ENCODE measurements around the gene MIER3. TPM values are rescaled to one million over a fixed set of nuclear protein-coding genes. Genes with fewer than 3 reads are reported as not detected.

The MIER3 gene
- total RNA-seq, 1 experiment from 2014 or later: 6.5 TPM

DNA sequence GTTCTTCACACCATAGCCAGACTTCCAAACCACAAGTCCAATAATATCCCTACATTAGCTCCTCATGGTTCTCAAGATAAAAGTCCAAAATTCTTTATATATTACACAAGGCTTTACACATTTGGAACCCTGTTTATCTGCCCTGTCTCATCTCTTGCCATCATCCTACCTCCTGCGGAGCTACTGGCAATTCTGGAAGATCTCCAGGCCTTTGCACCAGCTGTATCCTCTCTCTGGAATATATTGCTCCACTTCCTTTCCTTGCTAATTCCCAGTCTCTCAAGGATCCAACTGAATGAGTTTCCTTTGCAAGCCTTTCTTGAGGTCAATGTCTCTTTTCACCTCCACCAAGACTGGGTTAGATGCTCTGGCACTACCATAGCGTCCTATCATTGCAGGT, 41.3 kb upstream of the MIER3 start:
- H3F3A ChIP-seq (ENCODE audit: low read length, unreplicated experiment): no peaks in the 10 kb centered on the region
- H2AFZ ChIP-seq (ENCODE audit: low read length): no peak overlapping the region
- DNase-seq (no peak), ATAC-seq (no peak)
- H3K4me1 ChIP-seq (ENCODE audit: insufficient read depth, low read length): no peaks in the 10 kb centered on the region
- no peaks in the 10 kb centered on the region for H3K79me2 ChIP-seq (ENCODE audit: low read length)
- no TSS peak for BruUV-seq (replicated peaks)
- H3K27me3 ChIP-seq (ENCODE audit: low read length): no peaks in the 10 kb centered on the region
- no peaks in the 10 kb centered on the region for H4K20me1 ChIP-seq (ENCODE audit: low read length)
- intact Hi-C loops (cut with micrococcal nuclease): no loop called here
- H3K9ac ChIP-seq (ENCODE audit: low read length): no peak overlapping the region
- POLR2A ChIA-PET (ENCODE audit: unreplicated experiment): no interaction called here
- TF ChIP-seq, protein P1, sequence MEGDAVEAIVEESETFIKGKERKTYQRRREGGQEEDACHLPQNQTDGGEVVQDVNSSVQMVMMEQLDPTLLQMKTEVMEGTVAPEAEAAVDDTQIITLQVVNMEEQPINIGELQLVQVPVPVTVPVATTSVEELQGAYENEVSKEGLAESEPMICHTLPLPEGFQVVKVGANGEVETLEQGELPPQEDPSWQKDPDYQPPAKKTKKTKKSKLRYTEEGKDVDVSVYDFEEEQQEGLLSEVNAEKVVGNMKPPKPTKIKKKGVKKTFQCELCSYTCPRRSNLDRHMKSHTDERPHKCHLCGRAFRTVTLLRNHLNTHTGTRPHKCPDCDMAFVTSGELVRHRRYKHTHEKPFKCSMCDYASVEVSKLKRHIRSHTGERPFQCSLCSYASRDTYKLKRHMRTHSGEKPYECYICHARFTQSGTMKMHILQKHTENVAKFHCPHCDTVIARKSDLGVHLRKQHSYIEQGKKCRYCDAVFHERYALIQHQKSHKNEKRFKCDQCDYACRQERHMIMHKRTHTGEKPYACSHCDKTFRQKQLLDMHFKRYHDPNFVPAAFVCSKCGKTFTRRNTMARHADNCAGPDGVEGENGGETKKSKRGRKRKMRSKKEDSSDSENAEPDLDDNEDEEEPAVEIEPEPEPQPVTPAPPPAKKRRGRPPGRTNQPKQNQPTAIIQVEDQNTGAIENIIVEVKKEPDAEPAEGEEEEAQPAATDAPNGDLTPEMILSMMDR (conservative IDR thresholded peaks at IDR 0.05; ENCODE audit: low read depth, low read length): no peak
- TF ChIP-seq EZH2phosphoT487 (IDR thresholded peaks at IDR 0.05; ENCODE audit: borderline replicate concordance, low read length) (no peak), EZH2 (IDR thresholded peaks at IDR 0.05; ENCODE audit: low read length, unreplicated experiment) (no peak)
- H3K4me3 ChIP-seq (ENCODE audit: low read length): no peak overlapping the region
- no peaks in the 10 kb centered on the region for H3K9me2 ChIP-seq (replicated peaks; ENCODE audit: low read length)
- no peaks in the 10 kb centered on the region for H3K36me3 ChIP-seq (ENCODE audit: low read depth, low read length)
- no peak overlapping the region for H3K4me2 ChIP-seq (ENCODE audit: low read length)
- H3K27ac ChIP-seq (ENCODE audit: low read length): no peak overlapping the region
- CTCF ChIA-PET: interaction anchor here (0.5 kb wide), 1 partner anchor 59 kb away, joined by 4 read pairs; no protein-coding TSS in a partner anchor
- H3K9me3 ChIP-seq (ENCODE audit: low read length): no peaks in the 10 kb centered on the region

DNA sequence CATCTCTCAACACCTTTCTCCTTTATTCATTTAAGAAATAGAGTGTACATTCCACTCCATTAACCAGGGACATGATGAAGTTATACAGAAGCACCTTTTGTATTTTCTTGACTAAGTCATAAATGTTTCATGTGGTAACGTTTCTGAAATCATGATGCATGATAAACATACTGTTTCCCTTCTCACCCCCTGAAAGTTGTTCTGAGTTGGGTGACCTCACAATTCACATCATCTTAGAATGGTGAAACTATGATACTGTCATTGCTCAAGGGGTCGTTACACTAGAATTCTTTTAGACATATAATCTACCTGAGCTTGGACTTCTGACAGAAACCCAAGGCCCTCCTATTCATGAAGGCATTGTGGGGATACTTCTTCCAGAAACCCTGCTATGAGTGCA, 37.8 kb upstream of the MIER3 start:
- CTCF ChIA-PET: no interaction called here
- intact Hi-C loops (cut with micrococcal nuclease): no loop called here
- H3K27ac ChIP-seq (ENCODE audit: low read length): no peak overlapping the region
- no peaks in the 10 kb centered on the region for H3K79me2 ChIP-seq (ENCODE audit: low read length)
- POLR2A ChIA-PET (ENCODE audit: unreplicated experiment): no interaction called here
- no peaks in the 10 kb centered on the region for H3F3A ChIP-seq (ENCODE audit: low read length, unreplicated experiment)
- H4K20me1 ChIP-seq (ENCODE audit: low read length): no peaks in the 10 kb centered on the region
- no peak for ATAC-seq
- H3K4me1 ChIP-seq (ENCODE audit: insufficient read depth, low read length): no peaks in the 10 kb centered on the region
- no peak for DNase-seq
- no peak overlapping the region for H3K4me3 ChIP-seq (ENCODE audit: low read length)
- no peaks in the 10 kb centered on the region for H3K27me3 ChIP-seq (ENCODE audit: low read length)
- H3K36me3 ChIP-seq (ENCODE audit: low read depth, low read length): no peaks in the 10 kb centered on the region
- no peak overlapping the region for H3K9ac ChIP-seq (ENCODE audit: low read length)
- no peak overlapping the region for H3K4me2 ChIP-seq (ENCODE audit: low read length)
- H2AFZ ChIP-seq (ENCODE audit: low read length): no peak overlapping the region
- no TSS peak for BruUV-seq (replicated peaks)
- no peaks in the 10 kb centered on the region for H3K9me2 ChIP-seq (replicated peaks; ENCODE audit: low read length)
- H3K9me3 ChIP-seq (ENCODE audit: low read length): no peaks in the 10 kb centered on the region
- TF ChIP-seq EZH2 (IDR thresholded peaks at IDR 0.05; ENCODE audit: low read length, unreplicated experiment) (no peak), EZH2phosphoT487 (IDR thresholded peaks at IDR 0.05; ENCODE audit: borderline replicate concordance, low read length) (no peak)

DNA sequence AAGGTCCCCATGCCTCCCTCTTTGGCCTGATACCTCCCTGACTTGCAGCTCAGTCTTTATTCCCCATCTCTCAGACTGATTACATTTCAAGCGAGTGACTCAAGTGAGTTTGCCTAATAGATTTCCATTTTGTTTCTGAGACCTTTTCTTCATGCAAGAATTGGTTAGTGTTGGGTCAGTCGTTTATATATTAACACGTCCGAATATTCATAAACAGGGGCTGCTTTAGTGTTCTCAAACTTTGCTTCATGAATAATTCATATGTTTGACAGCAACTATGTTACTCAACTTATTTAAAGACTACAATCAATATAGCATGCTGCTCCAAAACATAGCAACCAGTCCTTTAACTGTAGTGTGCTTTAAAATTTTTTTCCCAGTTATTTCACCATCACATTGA, 36.6 kb upstream of the MIER3 start:
- H3F3A ChIP-seq (ENCODE audit: low read length, unreplicated experiment): no peaks in the 10 kb centered on the region
- ChIA-PET CTCF (no interaction called here), POLR2A (ENCODE audit: unreplicated experiment) (no interaction called here)
- intact Hi-C loops (cut with micrococcal nuclease): no loop called here
- no peaks in the 10 kb centered on the region for H3K79me2 ChIP-seq (ENCODE audit: low read length)
- H3K9me3 ChIP-seq (ENCODE audit: low read length): no peaks in the 10 kb centered on the region
- no peaks in the 10 kb centered on the region for H3K36me3 ChIP-seq (ENCODE audit: low read depth, low read length)
- TF ChIP-seq, protein P1 (conservative IDR thresholded peaks at IDR 0.05; ENCODE audit: low read depth, low read length): no peak
- TF ChIP-seq EZH2 (IDR thresholded peaks at IDR 0.05; ENCODE audit: low read length, unreplicated experiment): no peak
- TF ChIP-seq EZH2phosphoT487 (IDR thresholded peaks at IDR 0.05; ENCODE audit: borderline replicate concordance, low read length): no peak
- H3K27ac ChIP-seq (ENCODE audit: low read length): no peak overlapping the region
- no TSS peak for BruUV-seq (replicated peaks)
- no peaks in the 10 kb centered on the region for H4K20me1 ChIP-seq (ENCODE audit: low read length)
- DNase-seq (no peak), ATAC-seq (no peak)
- H3K27me3 ChIP-seq (ENCODE audit: low read length): no peaks in the 10 kb centered on the region
- H3K4me2 ChIP-seq (ENCODE audit: low read length): no peak overlapping the region
- H3K4me1 ChIP-seq (ENCODE audit: insufficient read depth, low read length): no peaks in the 10 kb centered on the region
- H3K9me2 ChIP-seq (replicated peaks; ENCODE audit: low read length): no peaks in the 10 kb centered on the region
- no peak overlapping the region for H3K9ac ChIP-seq (ENCODE audit: low read length)
- H3K4me3 ChIP-seq (ENCODE audit: low read length): no peak overlapping the region
- H2AFZ ChIP-seq (ENCODE audit: low read length): no peak overlapping the region
